Activated T-helper 2 cell treated with anti-CD3 and anti-CD28 coated beads, Interferon-gamma antibody, Interleukin-2, Interleukin-4, amounts not matched to agents 10 μg/mL and 5 μg/mL and 100 μg/mL, durations not matched to agents 14 hours and 24 hours and 36 hours (primary cell): ENCODE measurements around the gene LEMD2. TPM values are rescaled to one million over a fixed set of nuclear protein-coding genes. Genes with fewer than 3 reads are reported as not detected.

Experiments
- DNase-seq: peaks from one replicate; pipeline ENCODE4 v3.0.0; 2021; ENCODE audit warnings: low spot score
- H3K27ac Mint-ChIP-seq: one replicate; pipeline ENCODE4 v1.8.0; 2021; ENCODE audit warnings: mixed read lengths
- H3K27me3 Mint-ChIP-seq: one replicate; pipeline ENCODE4 v1.8.0; 2021; ENCODE audit warnings: low read depth, mixed read lengths
- H3K36me3 Mint-ChIP-seq: one replicate; pipeline ENCODE4 v1.8.0; 2021; ENCODE audit warnings: low read depth, mixed read lengths
- H3K4me1 Mint-ChIP-seq: one replicate; pipeline ENCODE4 v1.8.0; 2021; ENCODE audit warnings: low read depth, mixed read lengths
- H3K4me3 Mint-ChIP-seq: one replicate; pipeline ENCODE4 v1.8.0; 2021; ENCODE audit warnings: low read depth, mild to moderate bottlenecking, moderate library complexity, mixed read lengths
- H3K9me3 Mint-ChIP-seq: one replicate; pipeline ENCODE4 v1.8.0; 2021; ENCODE audit warnings: mixed read lengths
- intact Hi-C: fragments of 100-400 bp; cut with micrococcal nuclease; formaldehyde crosslinking; loops from one replicate; pipeline ENCODE4 v1.15.1; 2023
- total RNA-seq: library from RNA; stranded (reverse); gene quantifications from 2 replicates; pipeline ENCODE4 v1.2.3, GENCODE V29; 2022

Gene LEMD2
- total RNA-seq, 1 donor from 2014 or later = 66.2 TPM

- Mint-ChIP-seq H3K27ac (no peak overlapping the region), H3K27me3 (no peaks in the 10 kb centered on the region), H3K4me1 (peaks cover 3% of the 10 kb centered on the region), H3K9me3 (no peaks in the 10 kb centered on the region), H3K36me3 (peaks cover 50% of the 10 kb centered on the region), H3K4me3 (no peak overlapping the region)
- no peak for DNase-seq
- intact Hi-C loops = loop anchor here (5.0 kb wide), 1 partner anchor 379 kb away; no protein-coding TSS in a partner anchor
Measured at GRCh38 chr6:33772902-33773472, 15.9 kb downstream of the LEMD2 start.

GRCh38 chr6:33772082-33772830, 16.7 kb downstream of the LEMD2 start:
- Mint-ChIP-seq H3K27ac (no peak overlapping the region), H3K4me3 (no peak overlapping the region), H3K27me3 (no peaks in the 10 kb centered on the region), H3K4me1 (peaks cover 3% of the 10 kb centered on the region), H3K36me3 (peaks cover 43% of the 10 kb centered on the region), H3K9me3 (no peaks in the 10 kb centered on the region)
- intact Hi-C loops = loop anchor here (5.0 kb wide), 1 partner anchor 380 kb away; no protein-coding TSS in a partner anchor
- no peak for DNase-seq

GRCh38 chr6:33771146-33772081, 17.5 kb downstream of the LEMD2 start:
- Mint-ChIP-seq H3K27ac (no peak overlapping the region), H3K36me3 (peaks cover 36% of the 10 kb centered on the region), H3K27me3 (no peaks in the 10 kb centered on the region), H3K4me3 (no peak overlapping the region), H3K4me1 (peaks cover 3% of the 10 kb centered on the region), H3K9me3 (no peaks in the 10 kb centered on the region)
- peak; percentile 43 for DNase-seq
- intact Hi-C loops = loop anchor here (1.0 to 5.0 kb wide), 2 partner anchors 256 to 381 kb away; no protein-coding TSS in a partner anchor

GRCh38 chr6:33770833-33771145, 18.1 kb downstream of the LEMD2 start:
- Mint-ChIP-seq H3K27ac (no peak overlapping the region), H3K9me3 (no peaks in the 10 kb centered on the region), H3K27me3 (no peaks in the 10 kb centered on the region), H3K36me3 (peaks cover 30% of the 10 kb centered on the region), H3K4me3 (no peak overlapping the region), H3K4me1 (peaks cover 3% of the 10 kb centered on the region)
- intact Hi-C loops = loop anchor here (1.0 to 5.0 kb wide), 2 partner anchors 257 to 382 kb away; no protein-coding TSS in a partner anchor
- DNase-seq = no peak

- Mint-ChIP-seq H3K36me3 (peaks cover 25% of the 10 kb centered on the region), H3K4me1 (peaks cover 3% of the 10 kb centered on the region), H3K4me3 (no peak overlapping the region), H3K27me3 (no peaks in the 10 kb centered on the region), H3K27ac (no peak overlapping the region), H3K9me3 (no peaks in the 10 kb centered on the region)
- intact Hi-C loops = loop anchor here (5.0 kb wide), 1 partner anchor 382 kb away; no protein-coding TSS in a partner anchor
- no peak for DNase-seq
Measured at GRCh38 chr6:33770124-33770832, 18.7 kb downstream of the LEMD2 start.

- Mint-ChIP-seq H3K36me3 (peaks cover 19% of the 10 kb centered on the region), H3K27ac (no peak overlapping the region), H3K9me3 (no peaks in the 10 kb centered on the region), H3K27me3 (no peaks in the 10 kb centered on the region), H3K4me3 (no peak overlapping the region), H3K4me1 (peaks cover 3% of the 10 kb centered on the region)
- intact Hi-C loops = loop anchor here (10.0 kb wide), 1 partner anchor 185 kb away; the partner anchor contains the start of gene BAK1
- no peak for DNase-seq
Measured at GRCh38 chr6:33769248-33769821, 19.6 kb downstream of the LEMD2 start.

GRCh38 chr6:33768644-33769120, 20.2 kb downstream of the LEMD2 start:
- no peaks in the 10 kb centered on the region for H3K9me3 Mint-ChIP-seq
- peaks cover 19% of the 10 kb centered on the region for H3K36me3 Mint-ChIP-seq
- DNase-seq = peak; percentile 67
- H3K4me3 Mint-ChIP-seq = no peak overlapping the region
- no peak overlapping the region for H3K27ac Mint-ChIP-seq
- H3K27me3 Mint-ChIP-seq = no peaks in the 10 kb centered on the region
- peaks cover 3% of the 10 kb centered on the region for H3K4me1 Mint-ChIP-seq
- intact Hi-C loops = loop anchor here (10.0 kb wide), 1 partner anchor 184 kb away; the partner anchor contains the start of gene BAK1

GRCh38 chr6:33766921-33767907, 21.7 kb downstream of the LEMD2 start:
- intact Hi-C loops = loop anchor here (10.0 kb wide), 1 partner anchor 182 kb away; the partner anchor contains the start of gene BAK1
- Mint-ChIP-seq H3K4me3 (no peak overlapping the region), H3K36me3 (peaks cover 7% of the 10 kb centered on the region), H3K27me3 (no peaks in the 10 kb centered on the region), H3K27ac (no peak overlapping the region), H3K9me3 (no peaks in the 10 kb centered on the region), H3K4me1 (peaks cover 3% of the 10 kb centered on the region)
- DNase-seq = no peak

GRCh38 chr6:33765368-33765767, 23.6 kb downstream of the LEMD2 start:
- Mint-ChIP-seq H3K27me3 (no peaks in the 10 kb centered on the region), H3K4me1 (peaks cover 1% of the 10 kb centered on the region), H3K36me3 (no peaks in the 10 kb centered on the region), H3K4me3 (no peak overlapping the region), H3K27ac (no peak overlapping the region), H3K9me3 (no peaks in the 10 kb centered on the region)
- intact Hi-C loops = loop anchor here (10.0 kb wide), 1 partner anchor 181 kb away; the partner anchor contains the start of gene BAK1
- DNase-seq = no peak

- no peaks in the 10 kb centered on the region for H3K27me3 Mint-ChIP-seq
- H3K36me3 Mint-ChIP-seq = no peaks in the 10 kb centered on the region
- H3K4me1 Mint-ChIP-seq = peaks cover 1% of the 10 kb centered on the region
- no peaks in the 10 kb centered on the region for H3K9me3 Mint-ChIP-seq
- DNase-seq = no peak
- no peak overlapping the region for H3K27ac Mint-ChIP-seq
- H3K4me3 Mint-ChIP-seq = no peak overlapping the region
- intact Hi-C loops = loop anchor here (5.0 to 10.0 kb wide), 2 partner anchors 42 to 179 kb away; partner anchors contain the start of gene BAK1
Measured at GRCh38 chr6:33764036-33764435, 24.9 kb downstream of the LEMD2 start.

- Mint-ChIP-seq H3K9me3 (no peaks in the 10 kb centered on the region), H3K4me1 (peaks cover under 1% of the 10 kb centered on the region), H3K4me3 (no peak overlapping the region), H3K27me3 (no peaks in the 10 kb centered on the region), H3K36me3 (no peaks in the 10 kb centered on the region), H3K27ac (no peak overlapping the region)
- intact Hi-C loops = loop anchor here (5.0 to 10.0 kb wide), 2 partner anchors 41 to 179 kb away; partner anchors contain the start of gene BAK1
- DNase-seq = no peak
Measured at GRCh38 chr6:33763483-33763882, 25.4 kb downstream of the LEMD2 start.
